HuH-7.5 (cell line): ENCODE results near the gene TTC34.

Source experiments
- DNase-seq: peaks from one replicate; pipeline ENCODE4 v3.0.0; 2011; ENCODE audit warnings: low spot score

The TTC34 gene

GRCh38 chr1:2602866-2603520 is 198.5 kb downstream of the TTC34 start:
- no peak for DNase-seq

GRCh38 chr1:2602311-2602835 is 199.1 kb downstream of the TTC34 start:
- no peak for DNase-seq

DNA sequence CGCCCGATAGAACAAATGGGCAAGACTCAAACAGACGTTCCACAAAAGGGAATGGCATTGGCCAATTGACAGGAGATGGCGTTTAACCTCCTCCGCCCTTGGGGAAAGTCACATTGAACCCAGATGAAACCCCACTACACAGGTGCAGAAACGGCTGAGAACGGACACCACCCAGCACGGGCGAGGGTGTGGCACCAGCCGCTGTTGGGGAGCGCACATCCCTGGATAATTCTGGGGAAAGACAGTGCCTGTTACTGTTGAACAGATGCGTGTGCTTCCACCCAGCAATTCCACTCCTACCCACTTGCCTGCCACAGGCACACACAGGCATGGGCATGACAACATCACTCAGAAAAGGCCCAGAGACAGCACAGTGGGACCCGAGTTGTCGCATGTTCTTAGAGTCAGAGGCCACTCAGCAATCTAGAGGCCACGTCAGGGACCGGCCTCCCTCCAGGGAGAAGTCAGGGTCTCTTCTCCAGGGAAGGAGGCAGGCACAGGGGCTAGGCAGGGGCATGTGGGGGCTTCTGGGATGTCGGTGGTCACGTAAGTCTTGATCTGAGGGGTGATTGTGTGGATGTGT is 199.7 kb downstream of the TTC34 start:
- DNase-seq: no peak

- DNase-seq: no peak
Observed at GRCh38 chr1:2598329-2598931, 203.1 kb downstream of the TTC34 start.

GRCh38 chr1:2597441-2598328 is 203.8 kb downstream of the TTC34 start:
- DNase-seq: no peak

- DNase-seq: no peak
Observed at GRCh38 chr1:2596530-2597333, 204.8 kb downstream of the TTC34 start.

DNA sequence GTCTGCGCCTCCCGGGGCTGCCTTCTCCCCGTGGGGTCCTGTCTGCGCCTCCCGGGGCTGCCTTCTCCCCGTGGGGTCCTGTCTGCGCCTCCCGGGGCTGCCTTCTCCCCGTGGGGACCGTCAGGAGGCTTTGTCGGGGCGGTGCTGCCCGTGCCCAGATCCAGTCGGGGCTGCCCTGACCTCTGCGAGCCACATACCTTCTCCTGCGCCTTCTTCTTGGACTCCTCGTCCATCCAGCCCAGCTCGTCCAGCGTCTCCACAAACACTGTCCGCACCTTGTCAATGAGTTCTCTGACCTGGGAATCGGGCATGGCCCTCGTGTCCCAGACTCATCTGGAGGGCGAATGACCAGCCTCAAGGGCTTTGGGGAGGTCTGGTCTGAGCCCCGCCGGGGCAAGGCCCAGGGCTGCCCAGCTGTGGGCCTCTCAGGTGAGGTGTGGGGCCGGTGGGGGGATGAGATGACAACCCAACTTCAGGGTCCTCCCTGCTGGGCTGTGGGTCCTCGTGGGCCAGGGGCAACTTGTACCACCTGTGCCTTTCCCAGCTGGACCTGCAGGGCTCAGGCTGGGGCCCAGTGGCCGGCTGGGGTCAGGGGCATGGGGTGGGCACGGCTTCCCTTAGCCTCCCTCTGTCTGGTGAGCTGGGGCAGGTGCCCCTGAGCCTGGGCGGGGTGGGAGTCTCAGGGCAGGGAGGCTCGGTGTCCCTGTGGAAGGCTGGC is 205.5 kb downstream of the TTC34 start:
- no peak for DNase-seq

GRCh38 chr1:2595261-2595811 is 206.2 kb downstream of the TTC34 start:
- DNase-seq: no peak

GRCh38 chr1:2594641-2595131 is 206.8 kb downstream of the TTC34 start:
- no peak for DNase-seq

DNA sequence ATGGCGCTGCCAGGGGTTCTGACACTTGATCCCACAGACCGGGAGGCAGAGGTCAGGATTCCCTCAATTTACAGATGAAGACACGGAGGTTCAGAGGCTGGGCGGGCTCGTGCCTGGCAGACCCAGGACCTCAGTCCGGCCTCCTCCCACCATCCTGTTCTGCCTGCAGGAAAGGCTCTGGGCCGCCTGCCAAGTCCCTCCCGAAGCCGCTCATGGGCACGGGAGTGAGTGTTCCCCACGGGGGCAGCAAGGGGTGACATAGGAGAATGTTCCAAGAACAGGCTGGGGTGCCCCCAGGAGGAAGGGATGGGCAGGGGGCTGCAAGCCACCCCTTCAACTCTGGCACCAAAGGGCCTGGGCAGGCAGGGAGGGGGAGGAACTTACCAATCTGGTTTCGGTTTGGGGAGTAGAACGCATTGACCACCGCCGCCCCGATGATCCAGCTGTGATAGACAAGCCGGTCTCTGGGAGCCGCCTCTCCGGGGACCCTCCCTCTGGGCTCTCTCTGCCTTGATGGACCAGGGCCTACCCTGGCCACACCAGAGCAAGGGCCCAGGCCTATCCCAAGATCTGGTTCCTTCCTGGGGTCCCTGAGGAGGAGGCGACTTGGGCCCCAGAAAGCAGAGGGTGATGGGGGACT is 207.4 kb downstream of the TTC34 start:
- DNase-seq: no peak

DNA sequence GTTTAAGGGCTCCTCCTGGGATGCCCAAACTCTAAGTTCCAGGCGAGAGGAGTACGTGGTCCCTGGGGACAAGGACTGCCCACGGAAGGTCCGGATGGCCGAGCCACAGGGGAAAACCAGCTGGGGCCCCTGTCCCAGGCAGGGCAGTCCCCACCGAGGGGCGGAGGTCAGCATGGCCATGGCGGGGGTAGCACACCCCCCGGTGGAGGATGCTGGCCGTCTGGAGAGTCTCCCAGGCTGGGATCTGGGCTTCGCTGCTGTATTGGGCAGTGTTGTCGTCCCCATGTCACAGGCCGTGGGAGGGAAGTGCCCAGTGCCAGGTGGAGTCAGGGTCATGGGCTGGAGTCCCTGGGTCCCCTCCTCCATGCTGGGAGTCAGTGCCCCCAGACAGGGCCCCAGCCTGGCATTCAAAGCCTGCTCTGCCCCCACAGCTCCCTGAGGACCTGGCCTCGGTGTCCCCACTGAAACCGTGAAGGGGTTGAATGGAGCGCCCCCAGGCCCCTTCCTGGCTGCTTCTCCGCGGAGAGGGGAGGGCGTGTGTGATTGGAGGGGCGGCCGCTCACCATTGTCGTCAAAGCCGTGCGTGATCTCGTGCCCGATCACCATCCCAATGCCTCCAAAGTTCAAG is 208.1 kb downstream of the TTC34 start:
- DNase-seq: no peak

DNA sequence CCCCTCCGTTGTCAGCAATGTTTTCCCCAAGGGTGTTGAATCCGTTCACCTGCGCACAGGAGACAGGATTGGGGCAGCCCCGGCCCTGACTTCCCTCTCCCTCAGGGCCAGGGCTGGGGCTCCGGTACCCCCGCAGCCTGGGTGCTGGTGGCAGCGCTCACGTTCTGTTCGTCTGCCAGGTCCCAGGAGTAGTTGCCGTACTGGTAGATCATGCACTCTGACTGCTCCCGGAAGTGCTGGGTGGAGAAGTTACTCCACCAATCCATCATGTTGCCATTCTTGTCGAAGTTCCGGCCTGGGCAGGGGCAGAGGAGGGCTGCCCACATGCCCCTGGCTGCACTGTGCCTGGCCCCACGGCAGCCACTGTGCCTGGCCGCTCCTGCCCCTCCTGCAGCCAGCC is 208.8 kb downstream of the TTC34 start:
- DNase-seq: no peak

DNA sequence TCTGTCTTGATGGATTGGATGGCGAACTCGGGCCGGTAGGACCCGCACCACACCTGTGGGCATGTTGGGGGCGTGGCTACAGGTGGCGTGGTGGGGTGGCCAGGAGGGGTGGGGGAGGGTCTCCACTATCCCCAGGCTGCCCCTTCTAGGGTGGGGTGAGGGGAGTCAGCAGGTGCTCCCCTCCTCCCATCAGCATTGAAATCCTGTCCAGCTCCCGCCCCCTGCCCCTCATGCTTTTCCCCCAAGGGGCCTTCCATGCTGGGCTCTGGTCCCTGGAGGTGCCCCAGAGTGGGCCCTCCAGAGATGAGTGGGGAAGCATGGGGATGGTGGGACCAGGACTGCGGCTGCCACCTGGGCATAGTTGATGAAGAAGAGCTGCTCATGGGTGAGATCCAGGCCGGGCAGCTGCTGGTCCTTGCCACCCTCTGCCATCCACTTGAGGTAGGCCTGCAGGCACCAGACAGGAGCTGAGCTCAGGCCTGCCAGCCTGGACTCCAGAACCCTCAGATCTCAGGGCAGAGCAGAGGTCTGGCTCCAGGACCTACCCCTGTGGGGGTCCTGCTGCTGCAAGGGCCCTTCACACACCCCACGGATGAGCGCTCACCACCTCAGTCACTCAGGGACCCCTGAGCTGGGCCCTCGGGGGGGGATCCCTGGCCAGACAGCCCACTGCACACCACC is 209.8 kb downstream of the TTC34 start:
- no peak for DNase-seq

DNA sequence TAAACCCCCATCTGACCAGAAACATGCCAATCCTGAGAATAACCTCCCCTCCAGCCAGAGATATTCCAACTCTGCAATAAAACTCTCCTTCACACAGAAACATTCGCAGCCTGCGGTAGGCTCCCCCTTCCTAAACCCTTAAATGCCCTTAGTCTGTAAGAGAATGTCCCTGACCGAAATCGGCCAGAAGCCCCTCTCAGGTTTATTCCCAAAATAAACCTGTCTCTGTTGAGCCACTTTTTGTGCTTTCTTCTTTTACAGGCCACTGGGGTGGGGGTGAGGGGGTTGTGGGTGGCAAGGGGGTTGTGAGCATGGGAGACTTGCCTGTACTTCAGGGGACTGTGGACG is 210.3 kb downstream of the TTC34 start:
- no peak for DNase-seq

DNA sequence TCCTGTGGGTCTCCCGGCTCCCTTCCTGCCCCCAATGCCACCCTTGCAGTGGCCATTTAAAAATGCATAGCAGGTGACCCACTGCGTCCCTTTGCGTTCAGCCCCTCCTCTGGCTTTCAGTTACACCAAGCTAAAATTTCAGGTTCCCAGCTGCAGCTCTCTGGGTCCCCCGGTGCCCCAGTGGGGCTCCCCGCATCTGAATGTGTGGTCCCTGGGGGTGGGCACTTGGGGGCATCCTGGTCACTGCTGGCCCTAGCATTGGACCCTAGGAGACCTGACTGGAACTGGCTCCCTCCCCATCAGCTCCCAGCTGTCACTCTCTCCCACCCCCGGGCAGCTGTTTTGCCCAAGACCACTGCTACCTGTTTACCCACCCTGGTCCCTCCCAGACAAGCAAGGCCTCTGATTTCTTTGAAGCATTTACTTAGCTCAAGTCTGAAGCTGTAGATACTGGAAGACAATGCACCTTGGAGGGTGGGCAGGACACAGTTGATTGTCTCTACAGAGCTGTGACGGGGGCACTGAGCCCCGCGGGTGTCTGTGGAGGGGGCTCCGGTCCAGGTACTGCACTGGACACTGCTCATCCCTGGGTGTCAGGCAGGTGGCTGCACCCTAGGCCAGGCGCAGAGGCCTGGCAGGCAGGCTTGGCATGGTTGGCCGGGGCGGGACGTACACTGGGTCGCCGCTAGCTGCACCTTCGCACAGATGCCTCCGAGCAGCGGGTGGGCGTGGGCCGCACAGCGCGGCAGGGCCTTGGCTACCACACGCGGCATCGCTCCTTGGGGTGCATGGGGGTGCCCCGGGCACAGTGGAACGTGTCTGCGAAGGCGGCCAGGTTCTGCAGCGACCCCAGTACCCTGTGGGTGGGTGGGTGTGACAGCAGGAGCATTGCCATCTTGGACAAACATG is 211.0 kb downstream of the TTC34 start:
- DNase-seq: no peak

GRCh38 chr1:2589431-2590232 is 211.9 kb downstream of the TTC34 start:
- no peak for DNase-seq
